ENCODE measurements around the gene GPR141. TPM values are rescaled to one million over a fixed set of nuclear protein-coding genes. Genes with fewer than 3 reads are reported as not detected.

Gene GPR141
- total RNA-seq, 1 donor from 2014 or later, result not detected

DNA sequence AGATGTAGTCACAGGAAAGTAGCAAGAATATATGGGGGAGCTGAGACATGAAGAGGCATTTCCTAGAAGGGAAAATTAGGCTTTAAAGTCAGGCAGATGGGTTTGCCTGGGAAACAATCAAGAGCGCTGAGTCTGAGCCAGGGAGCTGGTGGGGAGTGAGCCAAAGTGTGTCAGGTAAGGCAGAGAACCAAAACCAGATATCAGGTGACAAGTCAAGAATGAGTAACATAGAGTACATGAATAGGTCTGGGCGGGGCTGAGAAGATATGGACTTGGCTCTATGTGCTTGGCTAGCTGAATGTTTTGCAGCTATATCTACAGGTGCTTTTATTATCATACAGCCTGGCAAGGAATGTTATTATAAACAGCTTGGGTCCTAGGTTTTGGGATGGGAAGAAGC lies 49.3 kb downstream of the GPR141 start:
- no peaks in the 10 kb centered on the region for H3K27me3 Mint-ChIP-seq (ENCODE audit: unreplicated experiment)
- H3K4me1 Mint-ChIP-seq (ENCODE audit: low read depth, unreplicated experiment), result no peaks in the 10 kb centered on the region
- H3K9me3 Mint-ChIP-seq (ENCODE audit: unreplicated experiment), result peaks cover 3% of the 10 kb centered on the region
- H3K27ac Mint-ChIP-seq (ENCODE audit: unreplicated experiment), result no peak overlapping the region
- no peak for DNase-seq
- H3K4me3 Mint-ChIP-seq (ENCODE audit: unreplicated experiment), result no peak overlapping the region
- no peaks in the 10 kb centered on the region for H3K36me3 Mint-ChIP-seq (ENCODE audit: unreplicated experiment)
- TF ChIP-seq, protein P1, sequence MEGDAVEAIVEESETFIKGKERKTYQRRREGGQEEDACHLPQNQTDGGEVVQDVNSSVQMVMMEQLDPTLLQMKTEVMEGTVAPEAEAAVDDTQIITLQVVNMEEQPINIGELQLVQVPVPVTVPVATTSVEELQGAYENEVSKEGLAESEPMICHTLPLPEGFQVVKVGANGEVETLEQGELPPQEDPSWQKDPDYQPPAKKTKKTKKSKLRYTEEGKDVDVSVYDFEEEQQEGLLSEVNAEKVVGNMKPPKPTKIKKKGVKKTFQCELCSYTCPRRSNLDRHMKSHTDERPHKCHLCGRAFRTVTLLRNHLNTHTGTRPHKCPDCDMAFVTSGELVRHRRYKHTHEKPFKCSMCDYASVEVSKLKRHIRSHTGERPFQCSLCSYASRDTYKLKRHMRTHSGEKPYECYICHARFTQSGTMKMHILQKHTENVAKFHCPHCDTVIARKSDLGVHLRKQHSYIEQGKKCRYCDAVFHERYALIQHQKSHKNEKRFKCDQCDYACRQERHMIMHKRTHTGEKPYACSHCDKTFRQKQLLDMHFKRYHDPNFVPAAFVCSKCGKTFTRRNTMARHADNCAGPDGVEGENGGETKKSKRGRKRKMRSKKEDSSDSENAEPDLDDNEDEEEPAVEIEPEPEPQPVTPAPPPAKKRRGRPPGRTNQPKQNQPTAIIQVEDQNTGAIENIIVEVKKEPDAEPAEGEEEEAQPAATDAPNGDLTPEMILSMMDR (IDR thresholded peaks at IDR 0.05; ENCODE audit: partially characterized antibody, unreplicated experiment), result no peak

DNA sequence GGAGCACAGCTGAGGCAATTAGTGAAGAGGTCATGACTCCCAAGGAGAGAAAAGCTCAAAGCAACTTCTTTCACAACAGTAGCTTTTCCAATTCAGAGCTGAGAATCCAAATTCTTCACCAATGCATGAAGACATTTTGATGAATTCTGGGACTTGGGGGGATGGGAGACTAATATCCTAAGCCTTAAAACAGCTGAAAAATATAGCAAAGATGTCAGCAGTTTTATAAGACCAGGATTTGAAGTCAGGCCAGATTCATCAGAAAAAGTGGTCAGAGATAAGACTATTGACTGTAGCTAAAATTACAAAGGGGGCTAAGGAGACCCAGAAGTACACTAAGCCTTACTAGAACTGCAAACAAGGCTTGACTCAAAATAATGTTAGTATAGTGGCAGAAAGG lies 51.6 kb downstream of the GPR141 start:
- TF ChIP-seq, protein P1 (IDR thresholded peaks at IDR 0.05; ENCODE audit: partially characterized antibody, unreplicated experiment), result no peak
- H3K27me3 Mint-ChIP-seq (ENCODE audit: unreplicated experiment), result no peaks in the 10 kb centered on the region
- H3K27ac Mint-ChIP-seq (ENCODE audit: unreplicated experiment), result no peak overlapping the region
- no peaks in the 10 kb centered on the region for H3K36me3 Mint-ChIP-seq (ENCODE audit: unreplicated experiment)
- DNase-seq, result no peak
- no peak overlapping the region for H3K4me3 Mint-ChIP-seq (ENCODE audit: unreplicated experiment)
- H3K9me3 Mint-ChIP-seq (ENCODE audit: unreplicated experiment), result peaks cover 3% of the 10 kb centered on the region
- H3K4me1 Mint-ChIP-seq (ENCODE audit: low read depth, unreplicated experiment), result no peaks in the 10 kb centered on the region

DNA sequence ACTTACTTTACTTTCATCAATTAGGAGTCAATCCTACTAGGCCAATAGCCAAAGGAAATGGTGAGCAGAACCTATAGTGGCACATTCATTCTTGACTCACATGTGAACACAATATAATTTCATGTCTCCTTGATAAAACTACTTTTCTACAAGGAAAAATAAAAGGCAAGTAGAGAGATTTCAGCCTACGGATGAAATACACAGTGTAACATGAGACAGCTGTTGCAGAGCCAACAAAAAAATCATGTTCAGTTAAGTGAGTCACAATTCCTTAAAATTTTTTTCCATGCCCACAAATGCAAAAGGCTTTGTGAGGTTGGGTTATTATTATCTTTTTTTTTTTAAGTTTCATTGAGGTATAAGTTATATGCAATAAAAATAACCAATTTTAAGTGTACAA lies 54.8 kb downstream of the GPR141 start:
- Mint-ChIP-seq H3K4me1 (ENCODE audit: low read depth, unreplicated experiment) (no peaks in the 10 kb centered on the region), H3K9me3 (ENCODE audit: unreplicated experiment) (no peaks in the 10 kb centered on the region), H3K27me3 (ENCODE audit: unreplicated experiment) (no peaks in the 10 kb centered on the region), H3K27ac (ENCODE audit: unreplicated experiment) (no peak overlapping the region), H3K36me3 (ENCODE audit: unreplicated experiment) (no peaks in the 10 kb centered on the region), H3K4me3 (ENCODE audit: unreplicated experiment) (no peak overlapping the region)
- no peak for DNase-seq
- TF ChIP-seq, protein P1 (IDR thresholded peaks at IDR 0.05; ENCODE audit: partially characterized antibody, unreplicated experiment), result no peak

DNA sequence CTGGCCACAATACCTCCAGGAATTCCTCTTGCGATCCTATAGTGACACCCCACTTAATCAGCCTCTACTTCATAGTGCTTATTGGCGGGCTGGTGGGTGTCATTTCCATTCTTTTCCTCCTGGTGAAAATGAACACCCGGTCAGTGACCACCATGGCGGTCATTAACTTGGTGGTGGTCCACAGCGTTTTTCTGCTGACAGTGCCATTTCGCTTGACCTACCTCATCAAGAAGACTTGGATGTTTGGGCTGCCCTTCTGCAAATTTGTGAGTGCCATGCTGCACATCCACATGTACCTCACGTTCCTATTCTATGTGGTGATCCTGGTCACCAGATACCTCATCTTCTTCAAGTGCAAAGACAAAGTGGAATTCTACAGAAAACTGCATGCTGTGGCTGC lies 56.8 kb downstream of the GPR141 start:
- Mint-ChIP-seq H3K4me3 (ENCODE audit: unreplicated experiment) (no peak overlapping the region), H3K4me1 (ENCODE audit: low read depth, unreplicated experiment) (no peaks in the 10 kb centered on the region), H3K36me3 (ENCODE audit: unreplicated experiment) (no peaks in the 10 kb centered on the region), H3K9me3 (ENCODE audit: unreplicated experiment) (no peaks in the 10 kb centered on the region), H3K27me3 (ENCODE audit: unreplicated experiment) (no peaks in the 10 kb centered on the region), H3K27ac (ENCODE audit: unreplicated experiment) (no peak overlapping the region)
- TF ChIP-seq, protein P1 (IDR thresholded peaks at IDR 0.05; ENCODE audit: partially characterized antibody, unreplicated experiment), result no peak
- no peak for DNase-seq

DNA sequence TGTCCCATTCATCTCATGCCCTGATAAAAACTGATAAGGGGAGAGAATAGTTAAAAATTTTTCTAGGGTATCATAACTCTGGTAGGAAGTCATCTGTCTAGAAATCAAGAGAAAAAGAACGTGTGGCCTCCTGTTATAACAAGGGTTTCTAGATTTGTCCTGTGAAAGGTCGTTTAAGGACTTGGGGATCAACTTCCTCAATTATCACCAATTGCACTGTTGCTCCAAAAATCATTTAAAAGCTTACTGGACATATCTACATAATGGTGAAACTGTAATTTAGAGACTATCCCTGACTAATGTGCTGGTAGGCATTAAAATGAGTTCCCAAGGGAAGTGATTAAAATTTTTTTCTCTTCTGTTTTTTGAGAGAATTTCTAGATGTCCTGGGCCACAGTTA lies 58.2 kb downstream of the GPR141 start:
- no peaks in the 10 kb centered on the region for H3K27me3 Mint-ChIP-seq (ENCODE audit: unreplicated experiment)
- H3K36me3 Mint-ChIP-seq (ENCODE audit: unreplicated experiment), result no peaks in the 10 kb centered on the region
- TF ChIP-seq, protein P1 (IDR thresholded peaks at IDR 0.05; ENCODE audit: partially characterized antibody, unreplicated experiment), result no peak
- H3K27ac Mint-ChIP-seq (ENCODE audit: unreplicated experiment), result no peak overlapping the region
- no peak overlapping the region for H3K4me3 Mint-ChIP-seq (ENCODE audit: unreplicated experiment)
- H3K9me3 Mint-ChIP-seq (ENCODE audit: unreplicated experiment), result no peaks in the 10 kb centered on the region
- no peak for DNase-seq
- H3K4me1 Mint-ChIP-seq (ENCODE audit: low read depth, unreplicated experiment), result no peaks in the 10 kb centered on the region
